GM12878 (cell line): ENCODE results near the gene AGBL3. TPM values are rescaled to one million over a fixed set of nuclear protein-coding genes. Genes with fewer than 3 reads are reported as not detected.

Source experiments
- ATAC-seq: fragments of 200-7000 bp; cut with Tn5 transposase; 3 replicates; pipeline ENCODE4 v1.9.1; 2020; ENCODE audit warnings: mild to moderate bottlenecking, moderate library complexity
- BruUV-seq: library from RNA; stranded (reverse); fragments of 400-500 nt; replicated peaks from 2 replicates; lab custom pipeline; 2021; lab: Mats Ljungman, UMichigan
- CTCF ChIA-PET: fragments of 300-600 bp; sonication (Branson Sonifier 250); formaldehyde crosslinking; extraction: SDS; loops from one replicate; lab custom pipeline; 2021; ENCODE audit warnings: inconsistent platforms; lab: Yijun Ruan, JAX
- POLR2A ChIA-PET: fragments of 350-600 bp; formaldehyde crosslinking; extraction: SDS; loops from one replicate; lab custom pipeline; 2021; ENCODE audit warnings: inconsistent platforms; lab: Charles Lee
- RAD21 ChIA-PET: fragments of 300-600 bp; sonication (Branson Sonifier 250); formaldehyde crosslinking; loops from one replicate; lab custom pipeline; 2023; ENCODE audit warnings: antibody characterized with exemption; ENCODE audit not compliant: unreplicated experiment; lab: Charles Lee
- SMC1A ChIA-PET: fragments of 300-600 bp; sonication (Branson Sonifier 250); formaldehyde crosslinking; loops from one replicate; lab custom pipeline; 2023; ENCODE audit not compliant: unreplicated experiment, uncharacterized antibody; lab: Charles Lee
- DNase-seq: peaks from one replicate; pipeline ENCODE4 v3.0.0-alpha.2; 2011; ENCODE audit warnings: low read depth, low spot score
- FAIRE-seq: peaks from 3 replicates; lab custom pipeline; 2011; peaks lifted over from hg19 to GRCh38; lab: Jason Lieb, UNC
- H2AFZ ChIP-seq: 2 replicates; pipeline ENCODE4 v1.6.0; 2011; ENCODE audit warnings: low read depth, low read length, control low read depth; ENCODE audit not compliant: control insufficient read depth
- H3K27ac ChIP-seq: 2 replicates; pipeline ENCODE4 v1.5.1; 2011; ENCODE audit warnings: control low read depth; ENCODE audit not compliant: control insufficient read depth, insufficient read depth
- H3K27me3 ChIP-seq, 2 experiments: replicated peaks in 1 of 2; 2 replicates each; pipeline versions ENCODE4 v1.6.0 to v1.6.1; 2011; ENCODE audit warnings: low read length in 1 of 2; ENCODE audit not compliant: control insufficient read depth in 2 of 2, insufficient read depth in 2 of 2
- H3K36me3 ChIP-seq, 2 experiments: 2 replicates each; pipeline ENCODE4 v1.5.1; 2011; ENCODE audit warnings: low read length in 1 of 2; ENCODE audit not compliant: control insufficient read depth in 2 of 2, insufficient read depth in 2 of 2
- H3K4me1 ChIP-seq: 2 replicates; pipeline ENCODE4 v1.6.1; 2011; ENCODE audit warnings: mild to moderate bottlenecking, low read length, moderate library complexity, mixed read lengths; ENCODE audit not compliant: control insufficient read depth, insufficient read depth
- H3K4me2 ChIP-seq: 2 replicates; pipeline ENCODE4 v1.6.0; 2011; ENCODE audit warnings: control low read depth; ENCODE audit not compliant: control insufficient read depth, insufficient read depth
- H3K4me3 ChIP-seq: fragments of 200-600 bp; sonication (generic); 2 replicates; pipeline ENCODE4 v1.5.1; 2016
- H3K79me2 ChIP-seq: 2 replicates; pipeline ENCODE4 v1.6.0; 2011; ENCODE audit warnings: low read length; ENCODE audit not compliant: control insufficient read depth, insufficient read depth
- H3K9ac ChIP-seq: 2 replicates; pipeline ENCODE4 v1.8.0; 2011; ENCODE audit warnings: low read length, control low read depth, mixed read lengths; ENCODE audit not compliant: control insufficient read depth, insufficient read depth
- H3K9me3 ChIP-seq: replicated peaks from 3 replicates; pipeline ENCODE4 v1.5.1; 2011; ENCODE audit warnings: mild to moderate bottlenecking, low read length; ENCODE audit not compliant: control insufficient read depth, insufficient read depth
- H4K20me1 ChIP-seq: 2 replicates; pipeline ENCODE4 v1.6.0; 2011; ENCODE audit not compliant: control insufficient read depth, insufficient read depth
- BMI1 ChIP-seq: fragments of 450-650 bp; IDR thresholded peaks from 2 replicates; pipeline ENCODE4 v1.6.1; 2016; ENCODE audit warnings: mild to moderate bottlenecking, moderate library complexity, borderline replicate concordance
- NFXL1 ChIP-seq: fragments of 450-650 bp; IDR thresholded peaks from 2 replicates; pipeline ENCODE4 v1.6.1; 2017; ENCODE audit warnings: antibody characterized with exemption, mild to moderate bottlenecking, borderline replicate concordance
- NR2C2 ChIP-seq: IDR thresholded peaks from 2 replicates; pipeline ENCODE4 v1.6.1; 2011; ENCODE audit warnings: borderline replicate concordance, low read depth; ENCODE audit not compliant: control insufficient read depth, insufficient read length
- POU2F2 ChIP-seq: IDR thresholded peaks from 3 replicates; pipeline ENCODE4 v1.6.1; 2011; ENCODE audit warnings: low read depth, mild to moderate bottlenecking, low read length, borderline replicate concordance
- RBBP5 ChIP-seq: fragments of 200-600 bp; sonication (generic); conservative IDR thresholded peaks from 2 replicates; pipeline ENCODE4 v1.6.1; 2016
- RELA ChIP-seq: fragments of 450-650 bp; IDR thresholded peaks from 2 replicates; pipeline ENCODE4 v1.8.0; 2014; ENCODE audit warnings: borderline replicate concordance; ENCODE audit not compliant: partially characterized antibody
- WRNIP1 ChIP-seq: IDR thresholded peaks from 2 replicates; pipeline ENCODE4 v1.6.1; 2011; ENCODE audit warnings: low read depth, low read length, improper control_type of control experiment, borderline replicate concordance
- ZNF207 ChIP-seq: fragments of 450-650 bp; IDR thresholded peaks from 2 replicates; pipeline ENCODE4 v1.6.1; 2014; ENCODE audit warnings: antibody characterized with exemption, mild to moderate bottlenecking, borderline replicate concordance
- WGBS: methylation state at CpG from one replicate; pipeline ENCODE4 v1.1.6; 2016; ENCODE audit warnings: low lambda C conversion rate; ENCODE audit not compliant: insufficient replicate concordance, insufficient coverage; ENCODE audit errors: missing lambda C conversion rate; 5-methylcytosine and 5-hydroxymethylcytosine counted together
- in situ Hi-C: fragments of 300-500 bp; cut with MboI; formaldehyde crosslinking; loops from 9 replicates; pipeline ENCODE4 v1.14.3; 2018; ENCODE audit warnings: mixed read lengths
- intact Hi-C: fragments of 100-400 bp; cut with micrococcal nuclease; formaldehyde crosslinking; loops from one replicate; pipeline ENCODE4 v1.14.2; 2022; ENCODE audit not compliant: unreplicated experiment
- polyA plus RNA-seq, 11 experiments: library from polyadenylated mRNA; depleted of rRNA in 4 of 11; unstranded in 6 of 11; stranded (reverse) in 5 of 11; fragments of >200 nt; fragmentation: Nextera tagmentation in 4 of 11; fragmentation: Illumina TruSeq in 1 of 11; extraction: Ambion mirVana in 4 of 11; extraction: Trizol in 1 of 11; gene quantifications; 1 replicate in 1 of 11; 2 replicates in 10 of 11; pipeline versions ENCODE4 v1.2.1 to v1.2.3, GENCODE V29; 2011 to 2016; ENCODE audit warnings: inconsistent platforms in 2 of 11, missing spikeins in 2 of 11, low read depth in 1 of 11
- total RNA-seq, 4 experiments: library from RNA; depleted of rRNA in 3 of 4; stranded (reverse); fragments of >200 nt in 3 of 4; fragmentation: Illumina TruSeq in 1 of 4; extraction: Trizol in 1 of 4; gene quantifications; 2 replicates each; pipeline versions ENCODE4 v1.2.1 to v1.2.3, GENCODE V29; 2013 to 2021
- TF ChIP-seq, protein P1 (sequence below): IDR thresholded peaks from 2 replicates; pipeline ENCODE4 v1.6.1; 2012; ENCODE audit warnings: low read length, inconsistent platforms

AGBL3 gene
- total and polyA plus RNA-seq, 10 of the 15 experiments (the other 5 are each of a cell fraction or from before 2014, with no cell fraction given) = 0.82 to 12.4 (median 3.7) TPM

DNA sequence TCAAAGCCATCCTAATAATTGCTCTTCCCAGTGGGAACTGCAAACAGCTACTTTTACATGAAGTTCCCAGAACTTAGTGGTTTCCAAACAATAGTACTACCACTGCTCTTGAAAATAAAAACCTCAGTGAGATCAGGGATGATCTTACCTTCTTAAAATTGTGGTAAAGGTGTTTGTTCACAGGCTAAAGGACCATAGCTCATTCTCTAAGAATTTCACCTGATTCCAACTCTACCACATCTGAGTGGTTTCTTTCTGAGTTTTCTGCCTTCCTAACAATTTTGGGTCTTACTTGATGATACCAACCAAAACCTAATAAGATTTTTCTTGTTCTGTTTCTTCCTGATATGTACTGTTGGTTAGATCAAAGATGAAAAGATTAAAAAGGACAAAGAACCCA, 45.6 kb upstream of the AGBL3 start (continued):
- no peak for TF ChIP-seq POU2F2
- TF ChIP-seq WRNIP1 = no peak
- TF ChIP-seq, protein P1, sequence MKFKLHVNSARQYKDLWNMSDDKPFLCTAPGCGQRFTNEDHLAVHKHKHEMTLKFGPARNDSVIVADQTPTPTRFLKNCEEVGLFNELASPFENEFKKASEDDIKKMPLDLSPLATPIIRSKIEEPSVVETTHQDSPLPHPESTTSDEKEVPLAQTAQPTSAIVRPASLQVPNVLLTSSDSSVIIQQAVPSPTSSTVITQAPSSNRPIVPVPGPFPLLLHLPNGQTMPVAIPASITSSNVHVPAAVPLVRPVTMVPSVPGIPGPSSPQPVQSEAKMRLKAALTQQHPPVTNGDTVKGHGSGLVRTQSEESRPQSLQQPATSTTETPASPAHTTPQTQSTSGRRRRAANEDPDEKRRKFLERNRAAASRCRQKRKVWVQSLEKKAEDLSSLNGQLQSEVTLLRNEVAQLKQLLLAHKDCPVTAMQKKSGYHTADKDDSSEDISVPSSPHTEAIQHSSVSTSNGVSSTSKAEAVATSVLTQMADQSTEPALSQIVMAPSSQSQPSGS = no peak
- TF ChIP-seq RELA = no peak
- TF ChIP-seq ZNF207 = no peak
- TF ChIP-seq BMI1 = no peak
- TF ChIP-seq, all 136 proteins: peak for 0

DNA sequence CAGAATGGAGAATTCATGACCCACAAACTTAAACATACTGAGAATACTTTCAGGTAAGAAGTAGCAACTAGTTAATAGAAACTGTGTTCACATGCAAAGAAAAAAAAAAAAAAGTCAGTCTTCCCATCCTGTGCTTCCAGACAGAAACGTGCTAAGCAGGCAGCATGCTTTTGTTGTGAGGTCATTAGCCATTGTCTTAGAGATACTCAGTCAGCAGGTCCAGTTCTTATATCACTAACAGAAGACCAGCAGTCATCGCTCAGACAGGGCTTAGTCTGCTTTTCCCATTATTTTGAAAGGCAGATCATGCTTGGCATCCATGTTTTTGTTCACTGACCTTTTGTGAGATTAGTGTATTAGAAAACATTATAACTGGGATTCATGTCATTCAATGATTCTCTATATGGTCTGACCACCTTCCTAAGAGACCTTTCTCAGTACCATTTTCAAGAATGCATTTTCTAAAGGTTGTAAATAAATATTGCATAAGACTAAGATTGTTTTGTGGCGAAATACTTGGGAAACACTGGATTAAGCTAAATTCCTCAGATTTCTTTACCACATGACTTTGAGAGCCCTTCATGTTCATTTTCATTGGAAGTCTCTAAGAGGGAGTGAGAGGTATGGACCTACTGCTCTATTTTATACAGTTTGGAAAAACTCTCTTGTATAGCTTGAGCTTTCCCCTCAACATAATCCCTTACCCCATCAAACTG, 45.0 kb upstream of the AGBL3 start:
- H3K9ac ChIP-seq = no peak overlapping the region
- WGBS = 60% methylated on average over 3 of the region's 3 CpGs
- intact Hi-C loops = loop anchor here (5.0 to 10.0 kb wide), 4 partner anchors 59 to 427 kb away; no protein-coding TSS in a partner anchor
- BruUV-seq = no TSS peak
- ATAC-seq (no peak), DNase-seq (no peak), FAIRE-seq (peak; percentile 13)
- ChIA-PET POLR2A (interaction anchor here (1.3 kb wide), 1 partner anchor 31 kb away, joined by 3 read pairs; no protein-coding TSS in a partner anchor), RAD21 (interaction anchor here (1.1 to 6.4 kb wide), 6 partner anchors 8 to 309 kb away, joined by 4 to 112 read pairs (median 14); no protein-coding TSS in a partner anchor), CTCF (interaction anchor here (0.6 to 9.4 kb wide), 16 partner anchors 8 to 508 kb away, joined by 3 to 168 read pairs (median 5); no protein-coding TSS in a partner anchor), SMC1A (interaction anchor here (0.6 to 4.5 kb wide), 14 partner anchors 7 to 509 kb away, joined by 3 to 60 read pairs (median 6); no protein-coding TSS in a partner anchor)
- no peak overlapping the region for H2AFZ ChIP-seq
- no peaks in the 10 kb centered on the region for H3K27me3 ChIP-seq
- H3K4me1 ChIP-seq = no peaks in the 10 kb centered on the region
- H4K20me1 ChIP-seq = no peaks in the 10 kb centered on the region
- no peaks in the 10 kb centered on the region for H3K36me3 ChIP-seq
- no peak overlapping the region for H3K4me2 ChIP-seq
- H3K9me3 ChIP-seq = no peaks in the 10 kb centered on the region
- H3K79me2 ChIP-seq = no peaks in the 10 kb centered on the region
- no peak overlapping the region for H3K4me3 ChIP-seq
- H3K27ac ChIP-seq = no peak overlapping the region
- in situ Hi-C loops = no loop called here
- TF ChIP-seq NR2C2 (no peak), RBBP5 (no peak), NFXL1 (no peak)
- TF ChIP-seq, all 136 proteins: peak for 0
